Sigmoid colon (tissue), 4 donors: ENCODE results near the gene PPP1R12A.

Experiments
- EP300 ChIP-seq, 4 donors: sonication (generic); formaldehyde crosslinking; IDR thresholded peaks; one replicate each; pipeline ENCODE4 v1.6.1; 2017; ENCODE audit warnings: antibody characterized with exemption in 4 of 4
- POLR2A ChIP-seq, 2 donors: fragments of 450-650 bp; IDR thresholded peaks; one replicate each; pipeline ENCODE4 v1.6.1; 2016; ENCODE audit warnings: antibody characterized with exemption in 2 of 2, mild to moderate bottlenecking in 2 of 2, moderate library complexity in 2 of 2
- POLR2AphosphoS5 ChIP-seq, 4 donors: sonication (generic); formaldehyde crosslinking; IDR thresholded peaks; one replicate each; pipeline ENCODE4 v1.6.1; 2017; ENCODE audit warnings: antibody characterized with exemption in 4 of 4
- TF ChIP-seq, protein P1 (sequence below), 4 experiments: fragments of 450-650 bp in 3 of 4; fragments of 200-600 bp in 1 of 4; IDR thresholded peaks; one replicate each; pipeline ENCODE4 v1.5.1; 2016 to 2019; ENCODE audit warnings: antibody characterized with exemption in 4 of 4, mild to moderate bottlenecking in 3 of 4, moderate library complexity in 2 of 4

DNA sequence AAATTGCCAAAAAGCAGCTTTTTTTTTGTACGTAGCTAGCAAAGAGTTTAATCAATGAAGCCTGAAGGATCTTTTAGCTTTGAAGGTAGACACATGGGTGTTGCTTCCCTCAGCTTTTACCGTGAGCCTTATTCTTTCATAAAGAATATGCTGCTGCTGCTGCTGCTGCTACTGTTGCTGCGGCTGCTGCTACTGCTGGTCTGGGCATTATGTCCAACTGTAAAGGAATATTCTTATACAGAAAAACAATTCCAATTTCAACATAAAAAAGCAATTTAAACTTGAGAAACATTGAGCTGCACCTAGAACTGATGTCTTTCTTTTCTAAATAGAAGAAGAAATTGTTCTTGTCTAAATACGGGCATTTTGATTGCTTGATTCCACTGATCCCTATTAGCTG is 38.9 kb upstream of the PPP1R12A start:
- TF ChIP-seq, protein P1, sequence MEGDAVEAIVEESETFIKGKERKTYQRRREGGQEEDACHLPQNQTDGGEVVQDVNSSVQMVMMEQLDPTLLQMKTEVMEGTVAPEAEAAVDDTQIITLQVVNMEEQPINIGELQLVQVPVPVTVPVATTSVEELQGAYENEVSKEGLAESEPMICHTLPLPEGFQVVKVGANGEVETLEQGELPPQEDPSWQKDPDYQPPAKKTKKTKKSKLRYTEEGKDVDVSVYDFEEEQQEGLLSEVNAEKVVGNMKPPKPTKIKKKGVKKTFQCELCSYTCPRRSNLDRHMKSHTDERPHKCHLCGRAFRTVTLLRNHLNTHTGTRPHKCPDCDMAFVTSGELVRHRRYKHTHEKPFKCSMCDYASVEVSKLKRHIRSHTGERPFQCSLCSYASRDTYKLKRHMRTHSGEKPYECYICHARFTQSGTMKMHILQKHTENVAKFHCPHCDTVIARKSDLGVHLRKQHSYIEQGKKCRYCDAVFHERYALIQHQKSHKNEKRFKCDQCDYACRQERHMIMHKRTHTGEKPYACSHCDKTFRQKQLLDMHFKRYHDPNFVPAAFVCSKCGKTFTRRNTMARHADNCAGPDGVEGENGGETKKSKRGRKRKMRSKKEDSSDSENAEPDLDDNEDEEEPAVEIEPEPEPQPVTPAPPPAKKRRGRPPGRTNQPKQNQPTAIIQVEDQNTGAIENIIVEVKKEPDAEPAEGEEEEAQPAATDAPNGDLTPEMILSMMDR (IDR thresholded peaks at IDR 0.05) = no peak
- TF ChIP-seq POLR2A (IDR thresholded peaks at IDR 0.05) (no peak), POLR2AphosphoS5 (IDR thresholded peaks at IDR 0.05) (no peak), EP300 (IDR thresholded peaks at IDR 0.05) (no peak)
